HEK293 (cell line): Measurements from ENCODE around the gene ANOS1.

Experiments used
- CTCF ChIP-seq: fragments of 450-650 bp; formaldehyde crosslinking; IDR thresholded peaks from 2 replicates; pipeline ENCODE4 v1.5.1; 2016; ENCODE audit warnings: missing biosample characterization, missing genetic modification characterization
- KLF8 ChIP-seq: fragments of 450-650 bp; formaldehyde crosslinking; IDR thresholded peaks from 2 replicates; pipeline ENCODE4 v1.5.1; 2016; ENCODE audit warnings: missing biosample characterization, missing genetic modification characterization
- REST ChIP-seq: fragments of 450-650 bp; formaldehyde crosslinking; IDR thresholded peaks from 2 replicates; pipeline ENCODE4 v1.5.1; 2016; ENCODE audit warnings: missing biosample characterization, missing genetic modification characterization
- YY1 ChIP-seq: fragments of 450-650 bp; formaldehyde crosslinking; IDR thresholded peaks from 2 replicates; pipeline ENCODE4 v1.5.1; 2018; ENCODE audit warnings: missing biosample characterization, missing genetic modification characterization
- ZNF302 ChIP-seq: fragments of 450-650 bp; formaldehyde crosslinking; IDR thresholded peaks from 2 replicates; pipeline ENCODE4 v1.5.1; 2016; ENCODE audit warnings: missing biosample characterization, missing genetic modification characterization, low read depth
- ZNF548 ChIP-seq: fragments of 450-650 bp; formaldehyde crosslinking; IDR thresholded peaks from 2 replicates; pipeline ENCODE4 v1.5.1; 2016; ENCODE audit warnings: missing biosample characterization, missing genetic modification characterization
- ZNF580 ChIP-seq: fragments of 450-650 bp; formaldehyde crosslinking; IDR thresholded peaks from 2 replicates; pipeline ENCODE4 v1.5.1; 2016; ENCODE audit warnings: missing biosample characterization, missing genetic modification characterization

- TF ChIP-seq CTCF (no peak), REST (tag by site-specific recombination) (no peak), ZNF580 (tag by site-specific recombination) (no peak), ZNF548 (tag by site-specific recombination) (no peak), YY1 (no peak), ZNF302 (tag by site-specific recombination) (no peak), KLF8 (tag by site-specific recombination) (no peak)
Measured at GRCh38 chrX:8500203-8500602, 231.7 kb downstream of the ANOS1 start.
